ENCODE results near the gene MTFR2.
"Not testable (repeated sequence)": the region's sequence is repeated elsewhere in the genome, so short reads cannot be mapped to it uniquely, and the experiment has no call there.

MTFR2 gene

GRCh38 chr6:136232701-136233100 is 17.4 kb downstream of the MTFR2 start:
- DNase-seq, result no peak

GRCh38 chr6:136230219-136230853 is 19.8 kb downstream of the MTFR2 start:
- DNase-seq, result no peak

GRCh38 chr6:136228814-136229213 is 21.3 kb downstream of the MTFR2 start:
- no peak for DNase-seq

- DNase-seq, result no peak
Observed at GRCh38 chr6:136226674-136227377, 23.3 kb downstream of the MTFR2 start.

- peak; percentile 38 for DNase-seq
Observed at GRCh38 chr6:136226027-136226673, 24.0 kb downstream of the MTFR2 start.

GRCh38 chr6:136225496-136225895 is 24.6 kb downstream of the MTFR2 start:
- DNase-seq, result no peak

GRCh38 chr6:136224974-136225373 is 25.1 kb downstream of the MTFR2 start:
- not testable (repeated sequence) for DNase-seq

- DNase-seq, result no peak
Observed at GRCh38 chr6:136216503-136217401, 33.4 kb downstream of the MTFR2 start.

GRCh38 chr6:136213853-136214252 is 36.3 kb downstream of the MTFR2 start:
- no peak for DNase-seq

GRCh38 chr6:136213012-136213539 is 37.0 kb downstream of the MTFR2 start:
- DNase-seq, result no peak

- no peak for DNase-seq
Observed at GRCh38 chr6:136212608-136213007, 37.5 kb downstream of the MTFR2 start.

- DNase-seq, result no peak
Observed at GRCh38 chr6:136210398-136211165, 39.5 kb downstream of the MTFR2 start.

- DNase-seq, result no peak
Observed at GRCh38 chr6:136209496-136209895, 40.6 kb downstream of the MTFR2 start.

GRCh38 chr6:136208783-136209182 is 41.3 kb downstream of the MTFR2 start:
- no peak for DNase-seq

- no peak for DNase-seq
Observed at GRCh38 chr6:136201732-136202131, 48.4 kb downstream of the MTFR2 start.

- DNase-seq, result no peak
Observed at GRCh38 chr6:136192902-136193301, 57.2 kb downstream of the MTFR2 start.

- DNase-seq, result no peak
Observed at GRCh38 chr6:136191606-136192312, 58.4 kb downstream of the MTFR2 start.

- no peak for DNase-seq
Observed at GRCh38 chr6:136189104-136189503, 61.0 kb downstream of the MTFR2 start.

- DNase-seq, result no peak
Observed at GRCh38 chr6:136188486-136188885, 61.6 kb downstream of the MTFR2 start.

- no peak for DNase-seq
Observed at GRCh38 chr6:136186363-136186762, 63.7 kb downstream of the MTFR2 start.

GRCh38 chr6:136184738-136185137 is 65.4 kb downstream of the MTFR2 start:
- no peak for DNase-seq
